ENCODE data around the gene RNF217. TPM values are rescaled to one million over a fixed set of nuclear protein-coding genes. Genes with fewer than 3 reads are reported as not detected.

RNF217 gene
- total RNA-seq, 1 experiment from 2014 or later: 42.3 TPM

DNA sequence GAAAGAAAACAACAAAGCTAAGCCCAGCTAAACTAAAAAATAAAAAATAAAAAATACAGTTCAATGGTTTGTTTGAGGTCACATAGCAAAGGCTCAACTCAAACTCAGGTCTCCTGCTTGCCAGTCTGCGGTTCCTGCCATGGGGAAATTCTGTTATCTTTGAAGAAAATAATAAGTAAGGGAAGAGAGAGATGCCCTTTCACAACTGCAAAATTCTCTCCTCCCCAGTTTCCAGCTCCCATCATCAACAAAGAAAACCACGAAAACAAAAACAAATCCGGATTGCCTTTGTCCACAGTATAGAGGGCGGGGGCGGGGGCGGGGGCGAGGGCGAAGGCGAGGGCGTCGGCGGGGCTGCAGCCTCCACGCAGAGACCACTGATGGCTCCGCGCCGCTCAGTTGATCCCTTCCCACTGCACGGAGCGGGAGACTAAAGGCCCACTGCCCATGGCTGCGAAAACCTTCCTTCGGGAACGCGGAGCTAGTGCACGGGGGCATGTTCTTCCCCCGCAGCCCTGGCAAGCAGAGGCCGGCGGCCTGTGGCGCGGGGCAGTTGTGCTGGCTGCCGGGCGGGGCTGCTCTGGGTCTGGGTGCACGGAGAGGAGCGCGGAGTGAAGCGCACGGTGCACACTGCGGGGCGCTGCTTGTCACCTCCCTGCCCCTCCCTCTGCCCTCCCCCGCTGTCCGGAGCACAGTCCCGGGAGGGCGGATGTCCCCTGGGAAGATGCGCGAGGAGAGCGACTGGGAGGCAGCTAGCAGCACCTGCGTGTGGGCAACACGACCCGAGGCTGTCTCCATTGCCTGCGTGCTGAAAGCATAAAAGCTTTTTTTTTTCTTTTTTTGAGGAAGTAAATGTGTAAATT, 137.2 kb downstream of the RNF217 start:
- no peaks in the 10 kb centered on the region for H3K9me2 ChIP-seq (ENCODE audit: insufficient read depth)
- H3K36me3 ChIP-seq (ENCODE audit: low read depth): no peaks in the 10 kb centered on the region
- H3K9me3 ChIP-seq (ENCODE audit: insufficient read depth, low read depth): no peaks in the 10 kb centered on the region
- no peaks in the 10 kb centered on the region for H3K27me3 ChIP-seq (ENCODE audit: insufficient read depth, low read depth)
- ChIA-PET CTCF (interaction anchor here (0.6 kb wide), 1 partner anchor 11 kb away, joined by 12 read pairs; no protein-coding TSS in a partner anchor), POLR2A (ENCODE audit: unreplicated experiment) (interaction anchor here (0.5 to 0.6 kb wide), 2 partner anchors 9 to 25 kb away, joined by 3 read pairs; no protein-coding TSS in a partner anchor)
- H3K79me2 ChIP-seq (ENCODE audit: low read depth): no peaks in the 10 kb centered on the region
- DNase-seq: peak; percentile 57 to 74
- TF ChIP-seq, protein P1, sequence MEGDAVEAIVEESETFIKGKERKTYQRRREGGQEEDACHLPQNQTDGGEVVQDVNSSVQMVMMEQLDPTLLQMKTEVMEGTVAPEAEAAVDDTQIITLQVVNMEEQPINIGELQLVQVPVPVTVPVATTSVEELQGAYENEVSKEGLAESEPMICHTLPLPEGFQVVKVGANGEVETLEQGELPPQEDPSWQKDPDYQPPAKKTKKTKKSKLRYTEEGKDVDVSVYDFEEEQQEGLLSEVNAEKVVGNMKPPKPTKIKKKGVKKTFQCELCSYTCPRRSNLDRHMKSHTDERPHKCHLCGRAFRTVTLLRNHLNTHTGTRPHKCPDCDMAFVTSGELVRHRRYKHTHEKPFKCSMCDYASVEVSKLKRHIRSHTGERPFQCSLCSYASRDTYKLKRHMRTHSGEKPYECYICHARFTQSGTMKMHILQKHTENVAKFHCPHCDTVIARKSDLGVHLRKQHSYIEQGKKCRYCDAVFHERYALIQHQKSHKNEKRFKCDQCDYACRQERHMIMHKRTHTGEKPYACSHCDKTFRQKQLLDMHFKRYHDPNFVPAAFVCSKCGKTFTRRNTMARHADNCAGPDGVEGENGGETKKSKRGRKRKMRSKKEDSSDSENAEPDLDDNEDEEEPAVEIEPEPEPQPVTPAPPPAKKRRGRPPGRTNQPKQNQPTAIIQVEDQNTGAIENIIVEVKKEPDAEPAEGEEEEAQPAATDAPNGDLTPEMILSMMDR (conservative IDR thresholded peaks at IDR 0.05): no peak
- no peaks in the 10 kb centered on the region for H4K20me1 ChIP-seq (ENCODE audit: insufficient read depth)
- peaks cover 24% of the 10 kb centered on the region for H3K4me1 ChIP-seq (replicated peaks; ENCODE audit: insufficient read depth)
- intact Hi-C loops (cut with micrococcal nuclease; ENCODE audit: unreplicated experiment): loop anchor here (5.0 kb wide), 1 partner anchor 117 kb away; no protein-coding TSS in a partner anchor
- H3K27ac ChIP-seq: no peak overlapping the region
- H2AFZ ChIP-seq: peak overlapping the region; percentile 89
- no TSS peak for BruUV-seq (replicated peaks)
- H3F3A ChIP-seq (ENCODE audit: insufficient read depth, low read depth): peaks cover 11% of the 10 kb centered on the region; the same call in 1 of the 2 replicates
- peak overlapping the region; percentile 91 for H3K4me2 ChIP-seq
- H3K4me3 ChIP-seq: peak overlapping the region; percentile 68

GRCh38 chr6:125100074-125100652, 137.9 kb downstream of the RNF217 start:
- POLR2A ChIA-PET (ENCODE audit: unreplicated experiment): interaction anchor here (0.6 kb wide), 1 partner anchor 24 kb away, joined by 3 read pairs; no protein-coding TSS in a partner anchor
- peaks cover 24% of the 10 kb centered on the region for H3K4me1 ChIP-seq (replicated peaks; ENCODE audit: insufficient read depth)
- TF ChIP-seq, protein P1 (conservative IDR thresholded peaks at IDR 0.05): no peak
- TF ChIP-seq EZH2 (IDR thresholded peaks at IDR 0.05; ENCODE audit: low read depth): no peak
- H3F3A ChIP-seq (ENCODE audit: insufficient read depth, low read depth): peaks cover 11% of the 10 kb centered on the region; the same call in 1 of the 2 replicates
- intact Hi-C loops (cut with micrococcal nuclease; ENCODE audit: unreplicated experiment): loop anchor here (5.0 kb wide), 1 partner anchor 118 kb away; no protein-coding TSS in a partner anchor
- H4K20me1 ChIP-seq (ENCODE audit: insufficient read depth): no peaks in the 10 kb centered on the region
- H3K79me2 ChIP-seq (ENCODE audit: low read depth): no peaks in the 10 kb centered on the region
- BruUV-seq (replicated peaks): no TSS peak
- H2AFZ ChIP-seq: peak overlapping the region; percentile 89
- H3K9me3 ChIP-seq (ENCODE audit: insufficient read depth, low read depth): no peaks in the 10 kb centered on the region
- H3K27me3 ChIP-seq (ENCODE audit: insufficient read depth, low read depth): no peaks in the 10 kb centered on the region
- no peaks in the 10 kb centered on the region for H3K36me3 ChIP-seq (ENCODE audit: low read depth)
- H3K27ac ChIP-seq: no peak overlapping the region
- peak overlapping the region; percentile 91 for H3K4me2 ChIP-seq
- H3K9me2 ChIP-seq (ENCODE audit: insufficient read depth): no peaks in the 10 kb centered on the region
- peak overlapping the region; percentile 68 for H3K4me3 ChIP-seq
- DNase-seq: no peak
- CTCF ChIA-PET: no interaction called here

GRCh38 chr6:125101128-125101527, 138.9 kb downstream of the RNF217 start:
- no TSS peak for BruUV-seq (replicated peaks)
- H3K79me2 ChIP-seq (ENCODE audit: low read depth): no peaks in the 10 kb centered on the region
- no peaks in the 10 kb centered on the region for H3K9me3 ChIP-seq (ENCODE audit: insufficient read depth, low read depth)
- H3K4me2 ChIP-seq: no peak overlapping the region
- CTCF ChIA-PET: no interaction called here
- TF ChIP-seq, protein P1 (conservative IDR thresholded peaks at IDR 0.05): no peak
- TF ChIP-seq EZH2 (IDR thresholded peaks at IDR 0.05; ENCODE audit: low read depth): no peak
- no peaks in the 10 kb centered on the region for H3K36me3 ChIP-seq (ENCODE audit: low read depth)
- no peak overlapping the region for H2AFZ ChIP-seq
- H3K27me3 ChIP-seq (ENCODE audit: insufficient read depth, low read depth): no peaks in the 10 kb centered on the region
- intact Hi-C loops (cut with micrococcal nuclease; ENCODE audit: unreplicated experiment): loop anchor here (5.0 kb wide), 1 partner anchor 119 kb away; no protein-coding TSS in a partner anchor
- H3F3A ChIP-seq (ENCODE audit: insufficient read depth, low read depth): peaks cover 11% of the 10 kb centered on the region; the same call in 1 of the 2 replicates
- no peaks in the 10 kb centered on the region for H3K9me2 ChIP-seq (ENCODE audit: insufficient read depth)
- no peak for DNase-seq
- POLR2A ChIA-PET (ENCODE audit: unreplicated experiment): no interaction called here
- H3K4me1 ChIP-seq (replicated peaks; ENCODE audit: insufficient read depth): peaks cover 24% of the 10 kb centered on the region
- no peak overlapping the region for H3K27ac ChIP-seq
- no peaks in the 10 kb centered on the region for H4K20me1 ChIP-seq (ENCODE audit: insufficient read depth)
- H3K4me3 ChIP-seq: no peak overlapping the region

All from PC-9 (cell line).